ENCODE measurements around the gene KRTCAP2. TPM values are rescaled to one million over a fixed set of nuclear protein-coding genes. Genes with fewer than 3 reads are reported as not detected.

The KRTCAP2 gene
- total RNA-seq, 1 donor from 2014 or later, result 150 TPM

GRCh38 chr1:155122308-155122707 is 50.8 kb downstream of the KRTCAP2 start:
- DNase-seq (ENCODE audit: extremely low read depth, low read depth, low spot score), result no peak

DNA sequence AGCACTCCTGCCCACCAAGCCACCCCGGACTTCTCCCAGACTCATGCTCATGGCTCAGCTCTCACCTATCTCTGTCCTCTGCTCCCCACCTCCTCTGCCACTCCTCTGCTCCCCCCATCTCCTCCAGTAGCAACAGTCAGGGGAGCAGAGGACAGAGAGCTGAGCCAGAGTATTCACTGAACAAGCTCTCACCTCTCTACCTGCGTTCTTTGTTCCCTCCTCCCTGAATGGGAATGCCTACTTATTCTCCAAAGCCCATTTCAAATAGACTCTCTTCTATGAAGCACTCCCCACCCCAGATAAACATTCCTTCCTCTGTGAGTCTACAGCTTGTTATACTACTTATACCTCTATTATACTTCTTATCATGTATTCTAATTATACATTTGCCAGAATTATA is 51.9 kb downstream of the KRTCAP2 start:
- no peak for DNase-seq (ENCODE audit: extremely low read depth, low read depth, low spot score)

DNA sequence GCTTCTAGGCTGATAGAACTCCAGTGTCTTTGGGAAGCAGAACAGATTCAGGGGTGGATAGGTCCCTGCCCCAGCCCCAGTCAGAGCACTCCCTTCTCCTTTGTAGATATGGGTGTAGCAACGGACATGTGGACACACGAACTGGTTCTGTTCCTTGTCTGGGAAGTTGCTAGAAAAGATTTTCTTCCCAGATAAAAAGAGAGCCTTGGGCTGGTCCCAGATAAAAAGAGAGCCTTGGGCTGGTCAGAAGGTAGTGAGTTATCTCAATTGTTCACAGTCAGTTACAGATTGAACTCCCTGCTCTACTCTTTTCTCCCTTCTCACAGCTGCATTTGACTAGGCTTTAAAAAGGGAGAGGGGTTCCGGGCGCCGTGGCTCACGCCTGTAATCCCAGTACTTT is 52.9 kb downstream of the KRTCAP2 start:
- no peak for DNase-seq (ENCODE audit: extremely low read depth, low read depth, low spot score)

Other genes with a start within 250 kb of the KRTCAP2 start
- gene PMVK, start 236.6 kb downstream of the KRTCAP2 start, total RNA-seq, result 8.1 and 11.6 TPM in 2 replicates
- 108 and 115 TPM in 2 replicates for gene PBXIP1, start 217.2 kb downstream of the KRTCAP2 start, total RNA-seq
- gene PYGO2, start 211.5 kb downstream of the KRTCAP2 start, total RNA-seq, result 17.5 and 20.9 TPM in 2 replicates
- gene SHC1, start 202.6 kb downstream of the KRTCAP2 start, total RNA-seq, result 300 and 313 TPM in 2 replicates
- gene CKS1B, start 198.6 kb downstream of the KRTCAP2 start, total RNA-seq, result 37.8 and 57.8 TPM in 2 replicates
- 31.2 and 33.7 TPM in 2 replicates for gene FLAD1, start 190.0 kb downstream of the KRTCAP2 start, total RNA-seq
- gene LENEP, start 179.7 kb downstream of the KRTCAP2 start, total RNA-seq, result not detected in 2 replicates
- gene ZBTB7B, start 170.5 kb downstream of the KRTCAP2 start, total RNA-seq, result 19.3 and 23.6 TPM in 2 replicates
- 0.12 TPM in 1 of 2 replicates, not detected in the other for gene DCST2, start 139.5 kb downstream of the KRTCAP2 start, total RNA-seq
- not detected in 2 replicates for gene DCST1, start 139.5 kb downstream of the KRTCAP2 start, total RNA-seq
- gene ADAM15, start 122.0 kb downstream of the KRTCAP2 start, total RNA-seq, result 405 and 619 TPM in 2 replicates
- 19.2 and 25.1 TPM in 2 replicates for gene EFNA4, start 109.6 kb downstream of the KRTCAP2 start, total RNA-seq
- 1.5 and 4.0 TPM in 2 replicates for gene EFNA3, start 94.5 kb downstream of the KRTCAP2 start, total RNA-seq
- gene EFNA1, start 45.4 kb downstream of the KRTCAP2 start, total RNA-seq, result 77.9 and 195 TPM in 2 replicates
- 21.0 and 29.1 TPM in 2 replicates for gene SLC50A1, start 37.5 kb downstream of the KRTCAP2 start, total RNA-seq
- 41.0 and 45.0 TPM in 2 replicates for gene DPM3, start 32.8 kb downstream of the KRTCAP2 start, total RNA-seq
- gene TRIM46, start 545 bp upstream of the KRTCAP2 start, total RNA-seq, result 9.9 and 11.8 TPM in 2 replicates
- 12.5 and 18.2 TPM in 2 replicates for gene THBS3, start 34.6 kb upstream of the KRTCAP2 start, total RNA-seq
- 44.3 and 45.6 TPM in 2 replicates for gene MTX1, start 35.4 kb upstream of the KRTCAP2 start, total RNA-seq
- gene ENTREP3, start 82.2 kb upstream of the KRTCAP2 start, total RNA-seq, result 26.5 and 46.3 TPM in 2 replicates
- gene SCAMP3, start 89.1 kb upstream of the KRTCAP2 start, total RNA-seq, result 79.2 and 128 TPM in 2 replicates
- gene CLK2, start 100.2 kb upstream of the KRTCAP2 start, total RNA-seq, result 30.2 and 36.1 TPM in 2 replicates
- 0.19 and 1.3 TPM in 2 replicates for gene HCN3, start 104.2 kb upstream of the KRTCAP2 start, total RNA-seq
- not detected in 2 replicates for gene PKLR, start 128.1 kb upstream of the KRTCAP2 start, total RNA-seq
- gene FDPS, start 135.6 kb upstream of the KRTCAP2 start, total RNA-seq, result 319 and 345 TPM in 2 replicates
- 22.3 and 33.1 TPM in 2 replicates for gene RUSC1, start 147.6 kb upstream of the KRTCAP2 start, total RNA-seq

Measured in glomerular endothelial cell (primary cell).